ENCODE measurements around the gene GREB1.
"Not testable (repeated sequence)": the region's sequence is repeated elsewhere in the genome, so short reads cannot be mapped to it uniquely, and the experiment has no call there.

Gene GREB1

GRCh38 chr2:11659851-11660250 lies 126.0 kb downstream of the GREB1 start:
- TF ChIP-seq CTCF (conservative IDR thresholded peaks at IDR 0.05; ENCODE audit: control insufficient read depth, insufficient read depth, low read depth, low read length) = no peak
- DNase-seq (ENCODE audit: low read depth) = no peak

GRCh38 chr2:11660396-11660795 lies 126.6 kb downstream of the GREB1 start:
- DNase-seq (ENCODE audit: low read depth); H3K4me3 ChIP-seq (ENCODE audit: control insufficient read depth, low read depth, low read length): not testable (repeated sequence)

More at GRCh38 chr2:11659851-11660250, 126.0 kb downstream of the GREB1 start:
- no peak overlapping the region for H3K4me3 ChIP-seq (ENCODE audit: control insufficient read depth, low read depth, low read length)

- no peak overlapping the region for H3K4me3 ChIP-seq (ENCODE audit: control insufficient read depth, low read depth, low read length)
- no peak for DNase-seq (ENCODE audit: low read depth)
- no peak for TF ChIP-seq CTCF (conservative IDR thresholded peaks at IDR 0.05; ENCODE audit: control insufficient read depth, insufficient read depth, low read depth, low read length)
Observed at GRCh38 chr2:11661891-11662435, 128.1 kb downstream of the GREB1 start.

GRCh38 chr2:11662882-11663281 lies 129.0 kb downstream of the GREB1 start:
- TF ChIP-seq CTCF (conservative IDR thresholded peaks at IDR 0.05; ENCODE audit: control insufficient read depth, insufficient read depth, low read depth, low read length) = no peak
- no peak for DNase-seq (ENCODE audit: low read depth)
- no peak overlapping the region for H3K4me3 ChIP-seq (ENCODE audit: control insufficient read depth, low read depth, low read length)

- TF ChIP-seq CTCF (conservative IDR thresholded peaks at IDR 0.05; ENCODE audit: control insufficient read depth, insufficient read depth, low read depth, low read length) = no peak
- H3K4me3 ChIP-seq (ENCODE audit: control insufficient read depth, low read depth, low read length) = no peak overlapping the region
- peak; percentile 27 for DNase-seq (ENCODE audit: low read depth)
Observed at GRCh38 chr2:11663427-11663826, 129.6 kb downstream of the GREB1 start.

GRCh38 chr2:11665028-11665427 lies 131.2 kb downstream of the GREB1 start:
- no peak for DNase-seq (ENCODE audit: low read depth)
- TF ChIP-seq CTCF (conservative IDR thresholded peaks at IDR 0.05; ENCODE audit: control insufficient read depth, insufficient read depth, low read depth, low read length) = no peak
- no peak overlapping the region for H3K4me3 ChIP-seq (ENCODE audit: control insufficient read depth, low read depth, low read length)

- H3K4me3 ChIP-seq (ENCODE audit: control insufficient read depth, low read depth, low read length) = no peak overlapping the region
- no peak for TF ChIP-seq CTCF (conservative IDR thresholded peaks at IDR 0.05; ENCODE audit: control insufficient read depth, insufficient read depth, low read depth, low read length)
- DNase-seq (ENCODE audit: low read depth) = no peak
Observed at GRCh38 chr2:11665510-11666362, 131.9 kb downstream of the GREB1 start.
